ENCODE results near the gene SLC45A2.

GRCh38 chr5:33921002-33921401, 63.5 kb downstream of the SLC45A2 start:
- TF ChIP-seq CTCF (IDR thresholded peaks at IDR 0.05) (no peak), POLR2A (IDR thresholded peaks at IDR 0.05) (no peak)

Data from Peyer's patch (tissue), 4 donors.